IMR-90 (cell line): ENCODE measurements around the gene IRF2. TPM values are rescaled to one million over a fixed set of nuclear protein-coding genes. Genes with fewer than 3 reads are reported as not detected.

Experiments used
- ATAC-seq: fragments of 200-7000 bp; cut with Tn5 transposase; 2 replicates; pipeline ENCODE4 v1.9.1; 2020; ENCODE audit warnings: low read depth, mild to moderate bottlenecking, moderate library complexity
- BruUV-seq: library from RNA; stranded (reverse); fragments of 400-500 nt; replicated peaks from 2 replicates; lab custom pipeline; 2021; lab: Mats Ljungman, UMichigan
- CTCF ChIA-PET: fragments of 300-600 bp; formaldehyde crosslinking; extraction: SDS; loops from one replicate; lab custom pipeline; 2021; ENCODE audit warnings: antibody characterized with exemption; lab: Yijun Ruan, JAX
- POLR2A ChIA-PET: fragments of 300-600 bp; sonication (Branson Sonifier 250); formaldehyde crosslinking; loops from one replicate; lab custom pipeline; 2022; ENCODE audit warnings: antibody characterized with exemption; ENCODE audit not compliant: unreplicated experiment; lab: Charles Lee
- DNase-seq: peaks from one replicate; pipeline ENCODE4 v3.0.0; 2013
- H2AFZ ChIP-seq: replicated peaks from 2 replicates; pipeline ENCODE3; 2013; ENCODE audit warnings: low read length, mild to moderate bottlenecking; ENCODE audit not compliant: poor library complexity
- H2AK5ac ChIP-seq: 2 replicates; pipeline ENCODE4 v1.6.1; 2013; ENCODE audit warnings: low read depth, low read length, inconsistent platforms
- H2AK9ac ChIP-seq: replicated peaks from 2 replicates; pipeline ENCODE3; 2013; ENCODE audit warnings: mild to moderate bottlenecking, low read depth, low read length, moderate library complexity; ENCODE audit not compliant: poor library complexity
- H2BK120ac ChIP-seq: 2 replicates; pipeline ENCODE4 v1.6.1; 2013; ENCODE audit warnings: low read depth, low read length, inconsistent platforms
- H2BK15ac ChIP-seq: 3 replicates; pipeline ENCODE4 v1.6.1; 2013; ENCODE audit warnings: low read depth, low read length, inconsistent platforms
- H2BK20ac ChIP-seq: 2 replicates; pipeline ENCODE4 v1.6.1; 2013; ENCODE audit warnings: low read depth, mild to moderate bottlenecking, inconsistent platforms, low read length, moderate library complexity
- H2BK5ac ChIP-seq: 2 replicates; pipeline ENCODE4 v1.6.1; 2013; ENCODE audit warnings: mild to moderate bottlenecking, low read depth, low read length, inconsistent platforms; ENCODE audit not compliant: poor library complexity, severe bottlenecking
- H3K14ac ChIP-seq: replicated peaks from 2 replicates; pipeline ENCODE4 v1.6.1; 2013; ENCODE audit warnings: low read depth, low read length, inconsistent platforms
- H3K18ac ChIP-seq: 2 replicates; pipeline ENCODE4 v1.6.1; 2013; ENCODE audit warnings: low read depth, low read length, control low read depth
- H3K23ac ChIP-seq: 2 replicates; pipeline ENCODE4 v1.6.1; 2013; ENCODE audit warnings: low read depth, low read length, inconsistent platforms
- H3K27ac ChIP-seq: 2 replicates; pipeline ENCODE4 v1.5.1; 2013; ENCODE audit warnings: mild to moderate bottlenecking, control low read depth, low read length; ENCODE audit not compliant: insufficient read depth
- H3K27me3 ChIP-seq: 2 replicates; pipeline ENCODE4 v1.6.1; 2013; ENCODE audit warnings: low read length; ENCODE audit not compliant: control insufficient read depth, insufficient read depth
- H3K36me3 ChIP-seq: 2 replicates; pipeline ENCODE4 v1.6.1; 2013; ENCODE audit warnings: low read length, mixed read lengths; ENCODE audit not compliant: control insufficient read depth, insufficient read depth
- H3K4ac ChIP-seq: 2 replicates; pipeline ENCODE4 v1.6.1; 2013; ENCODE audit warnings: low read depth, low read length, inconsistent platforms
- H3K4me1 ChIP-seq: 2 replicates; pipeline ENCODE4 v1.6.1; 2013; ENCODE audit warnings: low read length, mixed read lengths; ENCODE audit not compliant: control insufficient read depth, insufficient read depth
- H3K4me2 ChIP-seq: 2 replicates; pipeline ENCODE4 v1.6.1; 2013; ENCODE audit warnings: low read depth, mild to moderate bottlenecking, control low read depth, low read length, moderate library complexity
- H3K4me3 ChIP-seq: 2 replicates; pipeline ENCODE4 v1.5.1; 2013; ENCODE audit warnings: low read depth, mild to moderate bottlenecking, control low read depth, low read length, moderate library complexity; ENCODE audit not compliant: insufficient read depth
- H3K56ac ChIP-seq: 2 replicates; pipeline ENCODE4 v1.6.1; 2013; ENCODE audit warnings: low read length, inconsistent platforms; ENCODE audit not compliant: insufficient read depth; ENCODE audit errors: extremely low read depth
- H3K79me1 ChIP-seq, 2 experiments: 2 replicates each; pipeline ENCODE4 v1.6.1; 2013; ENCODE audit warnings: low read length in 2 of 2, inconsistent platforms in 1 of 2, low read depth in 1 of 2
- H3K9ac ChIP-seq: 2 replicates; pipeline ENCODE4 v1.6.1; 2013; ENCODE audit warnings: low read depth, low read length, control low read depth
- H3K9me1 ChIP-seq: 2 replicates; pipeline ENCODE4 v1.6.1; 2013; ENCODE audit warnings: low read length, inconsistent platforms; ENCODE audit not compliant: insufficient read depth
- H3K9me3 ChIP-seq: 2 replicates; pipeline ENCODE4 v1.6.1; 2013; ENCODE audit warnings: low read length; ENCODE audit not compliant: control insufficient read depth, insufficient read depth
- H4K20me1 ChIP-seq: 2 replicates; pipeline ENCODE4 v1.6.1; 2013; ENCODE audit warnings: low read length, inconsistent platforms; ENCODE audit not compliant: insufficient read depth
- H4K5ac ChIP-seq: 2 replicates; pipeline ENCODE4 v1.6.1; 2013; ENCODE audit warnings: mild to moderate bottlenecking, low read depth, low read length, control low read depth
- H4K8ac ChIP-seq, 2 experiments: 2 replicates each; pipeline ENCODE4 v1.6.1; 2013; ENCODE audit warnings: low read depth in 2 of 2, low read length in 2 of 2, control low read depth in 1 of 2, inconsistent platforms in 1 of 2
- H4K91ac ChIP-seq: 2 replicates; pipeline ENCODE4 v1.6.1; 2013; ENCODE audit warnings: low read depth, low read length, inconsistent platforms; ENCODE audit not compliant: insufficient read depth
- BHLHE40 ChIP-seq: fragments of 150-350 bp; IDR thresholded peaks from 2 replicates; pipeline ENCODE4 v1.6.1; 2016; ENCODE audit warnings: mild to moderate bottlenecking, low read depth, low read length
- MAZ ChIP-seq: IDR thresholded peaks from 2 replicates; pipeline ENCODE4 v1.6.1; 2012; ENCODE audit warnings: low read depth, mild to moderate bottlenecking, low read length, improper control_type of control experiment, moderate library complexity, borderline replicate concordance
- NFE2L2 ChIP-seq: fragments of 150-350 bp; IDR thresholded peaks from 2 replicates; pipeline ENCODE4 v1.6.1; 2016; ENCODE audit warnings: low read depth, mild to moderate bottlenecking, low read length
- POLR2A ChIP-seq: IDR thresholded peaks from 2 replicates; pipeline ENCODE4 v1.6.1; 2012; ENCODE audit warnings: mild to moderate bottlenecking, low read depth, low read length
- whole genome bisulfite sequencing, 2 experiments: methylation state at CpG; one replicate each; pipeline versions ENCODE4 v1.1.5 to v1.1.7; 2013; ENCODE audit warnings: missing lambda C conversion rate in 2 of 2; ENCODE audit not compliant: insufficient read length in 1 of 2; ENCODE audit errors: extremely low coverage in 2 of 2; 5-methylcytosine and 5-hydroxymethylcytosine counted together
- dilution Hi-C: fragments of 300-500 bp; cut with HindIII; formaldehyde crosslinking; loops from one replicate; pipeline ENCODE4 v1.14.3; 2018; ENCODE audit warnings: low sequenced_read_pairs; ENCODE audit not compliant: unreplicated experiment
- in situ Hi-C: fragments of 300-500 bp; cut with MboI; formaldehyde crosslinking; loops from 3 replicates; pipeline ENCODE4 v1.14.3; 2019; ENCODE audit warnings: low sequenced_read_pairs, inconsistent platforms, mixed read lengths
- intact Hi-C: fragments of 100-400 bp; cut with micrococcal nuclease; formaldehyde crosslinking; loops from 2 replicates; pipeline ENCODE4 v1.10.0; 2022
- polyA plus RNA-seq, 3 experiments: library from polyadenylated mRNA; depleted of rRNA; stranded (reverse); fragments of >200 nt; gene quantifications; 2 replicates each; pipeline ENCODE4 v1.2.3, GENCODE V29; 2012; ENCODE audit warnings: low replicate concordance in 1 of 3
- total RNA-seq: library from RNA; depleted of rRNA; stranded (reverse); fragments of >200 nt; gene quantifications from 2 replicates; pipeline ENCODE4 v1.2.3, GENCODE V29; 2012

Gene IRF2
- total and polyA plus RNA-seq, 2 of the 4 experiments (the other 2 are of a cell fraction): 16.5 to 21.9 TPM

DNA sequence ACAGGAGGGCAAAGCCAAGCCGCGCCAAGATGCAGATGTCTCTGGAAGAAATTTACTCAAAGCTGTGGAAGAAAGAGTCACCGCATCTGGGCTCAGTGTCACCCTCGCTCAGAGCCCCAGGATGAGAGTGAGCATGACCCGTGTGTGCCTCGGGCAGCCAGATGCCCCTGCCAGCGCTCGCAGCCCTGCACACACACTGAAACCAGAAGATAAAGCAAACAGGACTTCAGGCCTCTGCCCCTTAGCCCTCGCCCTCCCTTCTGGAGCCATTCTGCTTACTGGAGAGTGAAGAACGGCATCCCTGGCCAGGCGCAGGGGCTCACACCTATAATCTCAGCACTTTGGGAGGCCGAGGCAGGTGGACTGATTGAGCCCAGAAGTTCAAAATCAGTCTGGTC is 103.0 kb downstream of the IRF2 start:
- Histone ChIP-seq H2BK15ac (no peak overlapping the region), H2BK120ac (no peak overlapping the region), H2BK20ac (no peak overlapping the region), H3K9me1 (no peaks in the 10 kb centered on the region), H3K18ac (no peak overlapping the region), H3K4me3 (no peak overlapping the region), H3K4me1 (no peaks in the 10 kb centered on the region), H4K20me1 (no peaks in the 10 kb centered on the region), H2AK9ac (no peak overlapping the region), H2BK5ac (no peak overlapping the region), H3K9me3 (no peaks in the 10 kb centered on the region), H2AK5ac (no peak overlapping the region), H3K27ac (no peak overlapping the region), H3K23ac (no peak overlapping the region), H3K4ac (no peak overlapping the region), H3K36me3 (no peaks in the 10 kb centered on the region), H4K5ac (no peak overlapping the region), H3K79me1 (no peaks in the 10 kb centered on the region), H2AFZ (no peak overlapping the region), H4K8ac (no peak overlapping the region; a peak in 1 of 4 replicates), H3K56ac (no peak overlapping the region), H3K4me2 (no peak overlapping the region), H3K27me3 (no peaks in the 10 kb centered on the region), H4K91ac (no peak overlapping the region), H3K9ac (no peak overlapping the region), H3K14ac (no peak overlapping the region)
- TF ChIP-seq NFE2L2 (no peak), MAZ (no peak), POLR2A (no peak), BHLHE40 (no peak)
- BruUV-seq: no TSS peak
- dilution Hi-C loops: no loop called here
- ATAC-seq: no peak
- 93% methylated on average over 4 of the region's 12 CpGs; no CpG with 5 or more reads in 1 of the 2 experiments for WGBS, 2 experiments
- DNase-seq: no peak
- in situ Hi-C loops: no loop called here
- intact Hi-C loops: no loop called here
- POLR2A ChIA-PET: no interaction called here
- CTCF ChIA-PET: no interaction called here
